ENCODE measurements around the gene CUL2.
"Not testable (repeated sequence)": the region's sequence is repeated elsewhere in the genome, so short reads cannot be mapped to it uniquely, and the experiment has no call there.

DNA sequence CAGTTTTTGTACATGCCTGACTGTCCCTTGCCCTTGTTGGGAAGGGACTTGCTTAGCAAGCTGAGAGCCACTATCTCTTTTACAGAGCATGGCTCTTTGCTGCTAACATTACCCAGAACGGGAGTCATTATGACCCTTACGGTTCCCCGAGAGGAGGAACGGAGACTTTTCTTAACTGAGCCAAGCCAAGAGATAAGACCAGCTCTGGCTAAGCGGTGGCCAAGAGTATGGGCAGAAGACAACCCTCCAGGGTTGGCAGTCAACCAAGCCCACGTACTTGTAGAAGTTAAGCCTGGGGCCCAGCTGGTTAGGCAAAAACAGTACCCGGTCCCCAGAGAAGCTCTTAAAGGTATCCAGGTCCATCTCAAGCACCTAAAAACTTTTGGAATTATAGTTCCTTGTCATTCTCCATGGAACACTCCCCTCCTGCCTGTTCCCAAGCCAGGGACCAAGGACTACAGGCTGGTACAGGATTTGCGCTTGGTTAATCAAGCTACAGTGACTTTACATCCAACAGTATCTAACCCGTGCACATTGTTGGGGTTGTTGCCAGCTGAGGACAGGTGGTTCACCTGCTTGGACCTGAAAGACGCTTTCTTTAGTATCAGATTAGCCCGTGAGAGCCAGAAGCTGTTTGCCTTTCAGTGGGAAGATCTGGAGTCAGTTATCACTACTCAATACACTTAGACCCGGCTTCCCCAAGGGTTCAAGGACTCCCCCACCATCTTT, 118.4 kb downstream of the CUL2 start:
- not testable (repeated sequence) for TF ChIP-seq EZH2 (IDR thresholded peaks at IDR 0.05); POLR2AphosphoS5 (IDR thresholded peaks at IDR 0.05; ENCODE audit: borderline replicate concordance, low read depth, low read length); FOXP2 (optimal IDR thresholded peaks at IDR 0.05; ENCODE audit: control extremely low read depth, extremely low read length, insufficient read depth)

Data from SK-N-MC (cell line).